ENCODE results near the gene COQ10A. TPM values are rescaled to one million over a fixed set of nuclear protein-coding genes. Genes with fewer than 3 reads are reported as not detected.
"Not testable (repeated sequence)": the region's sequence is repeated elsewhere in the genome, so short reads cannot be mapped to it uniquely, and the experiment has no call there.

COQ10A gene
- total and polyA plus RNA-seq, 4 donors = 3.2 to 40.7 (median 15.5) TPM

DNA sequence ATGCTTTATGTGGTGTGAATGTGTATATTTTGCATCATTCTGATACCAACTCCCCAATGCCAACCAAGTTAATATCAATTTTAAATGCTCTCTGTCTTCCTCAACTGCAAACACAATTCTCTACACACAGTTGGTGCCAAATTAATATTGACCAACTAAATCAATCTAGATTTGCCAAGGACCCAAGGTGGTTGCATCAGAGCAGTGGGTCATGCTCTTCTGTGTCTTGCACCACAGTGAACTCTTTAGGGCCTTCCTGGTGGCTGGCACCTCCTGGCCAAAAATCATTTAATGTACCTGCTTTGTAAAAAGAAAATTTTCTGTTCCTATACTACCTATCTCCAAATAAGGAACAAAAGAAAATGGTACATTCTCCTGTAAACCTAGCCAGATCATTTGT lies 14.1 kb downstream of the COQ10A start (continued):
- TF ChIP-seq, protein P1, sequence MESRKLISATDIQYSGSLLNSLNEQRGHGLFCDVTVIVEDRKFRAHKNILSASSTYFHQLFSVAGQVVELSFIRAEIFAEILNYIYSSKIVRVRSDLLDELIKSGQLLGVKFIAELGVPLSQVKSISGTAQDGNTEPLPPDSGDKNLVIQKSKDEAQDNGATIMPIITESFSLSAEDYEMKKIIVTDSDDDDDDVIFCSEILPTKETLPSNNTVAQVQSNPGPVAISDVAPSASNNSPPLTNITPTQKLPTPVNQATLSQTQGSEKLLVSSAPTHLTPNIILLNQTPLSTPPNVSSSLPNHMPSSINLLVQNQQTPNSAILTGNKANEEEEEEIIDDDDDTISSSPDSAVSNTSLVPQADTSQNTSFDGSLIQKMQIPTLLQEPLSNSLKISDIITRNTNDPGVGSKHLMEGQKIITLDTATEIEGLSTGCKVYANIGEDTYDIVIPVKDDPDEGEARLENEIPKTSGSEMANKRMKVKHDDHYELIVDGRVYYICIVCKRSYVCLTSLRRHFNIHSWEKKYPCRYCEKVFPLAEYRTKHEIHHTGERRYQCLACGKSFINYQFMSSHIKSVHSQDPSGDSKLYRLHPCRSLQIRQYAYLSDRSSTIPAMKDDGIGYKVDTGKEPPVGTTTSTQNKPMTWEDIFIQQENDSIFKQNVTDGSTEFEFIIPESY (IDR thresholded peaks at IDR 0.05) = peak; percentile 48

- 76% methylated on average over 6 of the region's 6 CpGs for WGBS
- no peak overlapping the region for H3K27ac ChIP-seq (ENCODE audit: low read depth in 1 of 2, low read length in 2 of 2)
- H3K36me3 ChIP-seq (ENCODE audit: control insufficient read depth in 4 of 4, insufficient read depth in 3 of 4, low read depth in 1 of 4, low read length in 3 of 4) = peaks cover 13 to 45% (median 36%) of the 10 kb centered on the region in 4 donors
- DNase-seq (ENCODE audit: low spot score) = no peak
- H3K4me3 ChIP-seq (ENCODE audit: low read depth in 1 of 3, low read length in 3 of 3) = no peak overlapping the region
- peaks cover 1 to 40% (median 36%) of the 10 kb centered on the region in 4 donors for H3K4me1 ChIP-seq (ENCODE audit: control insufficient read depth in 4 of 4, insufficient read depth in 4 of 4, low read length in 3 of 4)
- no peaks in the 10 kb centered on the region for H3K27me3 ChIP-seq (ENCODE audit: control insufficient read depth in 4 of 4, insufficient read depth in 4 of 4, low read length in 3 of 4)
- no peaks in the 10 kb centered on the region for H3K9me3 ChIP-seq (ENCODE audit: control insufficient read depth in 4 of 4, low read length in 3 of 4)
- no peak overlapping the region for H3K9ac ChIP-seq (ENCODE audit: low read depth in 1 of 2, low read length in 2 of 2)
- TF ChIP-seq CTCF (IDR thresholded peaks at IDR 0.05; ENCODE audit: low read depth, low read length, missing input control) (no peak), ATF3 (IDR thresholded peaks at IDR 0.05) (no peak), SP1 (IDR thresholded peaks at IDR 0.05) (no peak), FOXA1 (IDR thresholded peaks at IDR 0.05) (no peak), NR2F2 (IDR thresholded peaks at IDR 0.05) (no peak), RXRA (IDR thresholded peaks at IDR 0.05) (no peak)
Measured at GRCh38 chr12:56282030-56282429, 15.3 kb downstream of the COQ10A start.

DNA sequence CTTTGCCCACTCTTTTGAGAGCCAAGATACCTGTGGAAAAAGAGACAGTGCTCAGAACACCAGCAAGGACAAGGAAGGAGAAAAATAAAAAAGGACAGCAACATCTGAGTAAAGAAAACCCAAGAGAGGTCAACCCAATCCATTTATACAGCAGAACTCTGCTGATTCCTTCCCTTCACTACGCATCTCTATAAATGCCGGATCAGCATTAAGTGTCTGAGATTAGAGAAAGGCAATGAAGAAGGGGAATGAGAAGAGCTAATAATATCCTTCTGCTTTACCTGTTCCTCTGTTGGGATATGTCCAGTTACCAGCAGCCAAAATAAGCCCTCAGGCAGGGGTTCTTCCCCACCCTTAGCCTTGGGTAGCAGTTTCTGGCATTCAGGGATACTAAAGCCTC lies 15.8 kb downstream of the COQ10A start:
- no peak overlapping the region for H3K4me3 ChIP-seq (ENCODE audit: low read depth in 1 of 3, low read length in 3 of 3)
- no peak overlapping the region for H3K27ac ChIP-seq (ENCODE audit: low read depth in 1 of 2, low read length in 2 of 2)
- H3K9ac ChIP-seq (ENCODE audit: low read depth in 1 of 2, low read length in 2 of 2) = no peak overlapping the region
- no peak for TF ChIP-seq FOXA2 (IDR thresholded peaks at IDR 0.05)
- TF ChIP-seq, protein P1 (IDR thresholded peaks at IDR 0.05) = no peak
- TF ChIP-seq RAD21 (IDR thresholded peaks at IDR 0.05) = no peak
- TF ChIP-seq SP1 (IDR thresholded peaks at IDR 0.05) = no peak
- TF ChIP-seq HNF4A (conservative IDR thresholded peaks at IDR 0.05) = no peak
- TF ChIP-seq EGR1 (IDR thresholded peaks at IDR 0.05; ENCODE audit: low read depth in 2 of 2) = no peak
- whole genome bisulfite sequencing = over 99% methylated on average over 2 of the region's 2 CpGs
- H3K27me3 ChIP-seq (ENCODE audit: control insufficient read depth in 4 of 4, insufficient read depth in 4 of 4, low read length in 3 of 4) = no peaks in the 10 kb centered on the region
- peaks cover 13 to 44% (median 35%) of the 10 kb centered on the region in 4 donors for H3K36me3 ChIP-seq (ENCODE audit: control insufficient read depth in 4 of 4, insufficient read depth in 3 of 4, low read depth in 1 of 4, low read length in 3 of 4)
- H3K4me1 ChIP-seq (ENCODE audit: control insufficient read depth in 4 of 4, insufficient read depth in 4 of 4, low read length in 3 of 4) = peaks cover 1 to 43% (median 39%) of the 10 kb centered on the region in 4 donors
- no peak for DNase-seq (ENCODE audit: low spot score)
- H3K9me3 ChIP-seq (ENCODE audit: control insufficient read depth in 4 of 4, low read length in 3 of 4) = no peaks in the 10 kb centered on the region

GRCh38 chr12:56284263-56284662 lies 17.5 kb downstream of the COQ10A start:
- not testable (repeated sequence) for DNase-seq (ENCODE audit: low spot score); H3K27ac ChIP-seq (ENCODE audit: low read depth in 1 of 2, low read length in 2 of 2); H3K9me3 ChIP-seq (ENCODE audit: control insufficient read depth in 4 of 4, low read length in 3 of 4); H3K4me3 ChIP-seq (ENCODE audit: low read depth in 1 of 3, low read length in 3 of 3); H3K27me3 ChIP-seq (ENCODE audit: control insufficient read depth in 4 of 4, insufficient read depth in 4 of 4, low read length in 3 of 4); H3K9ac ChIP-seq (ENCODE audit: low read depth in 1 of 2, low read length in 2 of 2)
- Histone ChIP-seq H3K36me3 (ENCODE audit: control insufficient read depth in 4 of 4, insufficient read depth in 3 of 4, low read depth in 1 of 4, low read length in 3 of 4) (peaks cover 9 to 34% (median 25%) of the 10 kb centered on the region in 4 donors), H3K4me1 (ENCODE audit: control insufficient read depth in 4 of 4, insufficient read depth in 4 of 4, low read length in 3 of 4) (peaks cover 1 to 47% (median 43%) of the 10 kb centered on the region in 4 donors)
- WGBS = 94% methylated on average over 5 of the region's 5 CpGs
